GM18520 (cell line): ENCODE measurements around the gene ABHD2.

Experiments
- ATAC-seq: cut with Tn5 transposase; IDR thresholded peaks from one replicate; pipeline ENCODE4 v1.9.1; 2021; ENCODE audit not compliant: unreplicated experiment

ABHD2 gene

DNA sequence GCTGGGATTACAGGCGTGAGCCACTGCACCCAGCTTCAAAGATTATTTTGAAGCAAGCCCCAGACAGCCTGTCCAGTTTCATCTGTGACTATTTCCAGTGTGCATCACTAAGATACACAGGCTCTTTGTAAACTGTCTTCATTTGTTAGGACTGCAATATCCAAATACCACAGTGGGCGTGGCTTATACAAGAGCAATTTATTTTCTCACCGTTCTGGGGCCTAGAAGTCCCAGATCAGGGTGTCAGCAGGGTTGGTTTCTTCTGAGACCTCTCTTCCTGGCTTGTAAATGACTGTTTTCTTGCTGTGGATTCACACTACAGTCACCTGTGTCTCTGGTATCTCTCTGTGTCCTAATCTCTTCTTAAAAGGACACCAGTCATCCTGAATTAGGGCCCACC is 73.4 kb downstream of the ABHD2 start:
- ATAC-seq = no peak

DNA sequence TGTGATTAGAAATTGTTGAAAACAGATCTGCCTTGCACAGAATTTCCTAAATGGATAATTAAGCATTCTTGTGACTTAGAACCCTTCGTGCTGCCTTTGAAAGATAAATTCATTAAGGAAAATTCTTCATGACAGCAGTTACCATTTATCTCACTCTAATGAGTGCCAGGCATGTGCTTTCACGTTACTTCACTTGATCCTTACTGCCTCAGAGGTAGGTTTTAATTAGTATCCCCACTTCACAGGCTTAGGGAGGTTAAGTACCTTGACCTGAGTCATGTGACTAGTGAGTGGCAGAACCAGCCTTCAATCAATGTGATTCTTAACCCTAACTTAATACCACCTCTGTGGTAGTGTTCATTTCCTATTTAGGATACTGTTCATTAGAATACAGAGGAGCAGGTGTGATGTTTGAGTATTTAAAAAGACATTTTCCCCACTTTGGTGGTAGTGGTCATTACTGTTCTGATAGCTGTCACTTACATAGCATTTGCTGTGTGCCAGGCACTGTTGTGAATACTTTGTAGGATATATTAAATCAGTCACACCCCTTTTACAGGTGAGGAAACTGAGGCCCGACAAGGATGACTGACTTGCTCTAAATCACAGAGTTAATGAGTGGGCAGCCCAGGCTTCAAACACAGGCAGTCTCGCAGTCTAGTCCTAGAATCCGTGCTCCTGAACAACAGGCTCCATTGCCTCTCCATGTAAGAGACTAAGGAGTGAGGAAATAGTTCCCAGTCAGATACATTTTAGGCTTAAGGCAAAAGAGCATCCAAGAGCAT is 75.2 kb downstream of the ABHD2 start:
- ATAC-seq = no peak

DNA sequence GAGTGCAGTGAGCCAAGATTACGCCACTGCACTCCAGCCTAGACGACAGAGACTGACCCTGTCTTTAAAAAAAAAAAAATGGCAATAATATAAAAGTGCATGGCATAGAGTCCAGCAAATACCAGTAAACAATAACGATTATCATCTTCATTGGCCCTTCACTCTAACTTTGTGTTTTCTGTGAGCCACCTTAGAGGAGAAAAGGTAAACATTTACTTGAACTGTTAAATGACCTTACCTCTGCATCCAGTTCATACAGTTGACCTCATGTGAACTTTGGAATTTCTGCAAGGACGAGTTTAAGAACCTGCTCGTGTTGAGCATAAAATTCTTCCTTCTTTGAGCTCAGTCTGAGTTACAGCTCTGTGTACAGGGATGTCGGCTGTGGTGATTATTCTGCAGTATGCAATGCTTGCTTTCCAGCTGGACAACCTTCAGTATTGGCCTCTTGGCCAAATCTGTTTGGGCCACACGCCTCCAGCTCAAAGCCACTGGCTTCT is 76.5 kb downstream of the ABHD2 start:
- ATAC-seq = no peak

DNA sequence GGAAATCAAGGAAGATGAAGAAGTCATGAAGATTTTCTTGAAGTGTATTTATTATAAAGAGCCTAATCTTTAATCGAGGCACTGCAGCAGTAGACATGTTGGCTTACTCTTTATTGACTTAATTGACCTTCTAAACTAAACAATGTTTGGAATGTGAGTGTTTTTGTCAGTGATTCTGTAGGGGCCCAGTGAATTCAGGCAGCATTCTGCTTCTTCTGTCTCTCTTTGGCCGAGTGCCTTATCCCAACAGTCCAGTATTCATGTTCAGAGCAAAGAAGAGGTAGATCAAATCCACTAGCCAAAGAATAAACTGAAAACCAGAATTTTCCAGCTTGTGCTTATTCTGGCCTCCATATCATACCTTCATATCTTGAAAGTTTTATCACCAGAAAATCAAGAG is 77.4 kb downstream of the ABHD2 start:
- no peak for ATAC-seq

DNA sequence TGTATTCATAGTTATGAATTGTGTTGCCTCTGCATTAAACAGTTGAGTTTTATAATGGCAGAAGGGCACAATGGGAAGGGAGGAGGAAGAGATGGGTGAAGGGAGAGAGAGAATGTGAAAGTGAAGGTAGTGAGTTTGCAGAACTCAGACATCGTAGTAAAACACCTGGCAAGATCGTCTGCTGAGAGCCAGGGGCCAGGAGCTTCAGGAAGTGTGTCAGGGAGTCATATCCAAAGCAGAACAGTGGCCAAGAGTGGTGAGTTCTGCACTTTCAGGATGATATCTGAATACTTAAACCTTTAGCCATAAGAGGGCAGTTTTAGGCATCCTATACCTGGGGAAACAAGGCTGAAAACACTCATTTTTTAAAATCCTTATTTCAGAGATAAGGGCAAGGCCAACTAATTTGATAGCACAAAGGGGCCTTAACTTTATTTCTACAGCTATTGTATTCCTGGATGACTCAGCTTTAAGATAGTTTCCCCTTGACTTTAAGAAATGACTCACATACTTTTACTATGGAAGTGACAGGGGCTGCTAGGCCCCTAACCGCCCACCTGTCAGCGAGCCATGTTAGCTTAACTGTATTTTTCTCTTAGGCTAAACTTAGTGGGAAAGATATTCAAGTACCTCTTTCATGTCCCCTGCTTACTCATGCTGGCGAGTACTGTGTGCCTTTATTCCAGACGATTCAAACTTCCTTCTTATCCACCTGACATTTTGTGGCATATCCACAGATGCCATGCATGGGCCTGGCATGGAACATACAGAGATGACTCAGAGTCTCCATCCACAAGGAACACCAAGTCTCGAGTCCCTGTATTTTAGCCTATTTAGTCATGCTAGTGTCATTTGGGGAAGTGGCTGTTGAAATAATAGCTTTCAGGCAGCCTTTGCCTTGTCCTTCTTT is 79.3 kb downstream of the ABHD2 start:
- ATAC-seq = peak; percentile 42

DNA sequence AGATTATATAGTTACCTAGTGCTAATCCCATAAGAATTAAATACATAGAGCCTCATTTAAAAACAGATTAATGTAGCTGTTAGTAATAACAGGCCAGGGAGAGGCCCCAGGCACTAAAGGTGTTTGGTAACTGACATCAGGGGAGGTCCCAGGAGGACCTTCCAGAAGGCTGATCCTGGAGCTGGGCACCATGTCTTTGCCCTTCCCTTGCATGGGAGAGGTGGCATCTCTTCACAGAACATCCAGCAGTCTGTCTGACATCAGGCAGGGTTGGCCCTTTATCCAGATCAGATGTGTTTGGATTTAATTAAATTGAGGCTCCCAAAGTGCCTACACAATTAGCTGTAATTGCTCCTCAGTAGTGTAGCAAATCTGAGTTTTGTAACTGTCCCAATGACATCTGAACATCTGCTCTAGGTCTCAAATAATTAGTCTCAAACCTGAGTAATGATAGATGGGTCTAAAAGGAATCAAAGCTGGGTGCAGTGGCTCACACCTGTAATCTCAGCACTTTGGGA is 80.1 kb downstream of the ABHD2 start:
- no peak for ATAC-seq

DNA sequence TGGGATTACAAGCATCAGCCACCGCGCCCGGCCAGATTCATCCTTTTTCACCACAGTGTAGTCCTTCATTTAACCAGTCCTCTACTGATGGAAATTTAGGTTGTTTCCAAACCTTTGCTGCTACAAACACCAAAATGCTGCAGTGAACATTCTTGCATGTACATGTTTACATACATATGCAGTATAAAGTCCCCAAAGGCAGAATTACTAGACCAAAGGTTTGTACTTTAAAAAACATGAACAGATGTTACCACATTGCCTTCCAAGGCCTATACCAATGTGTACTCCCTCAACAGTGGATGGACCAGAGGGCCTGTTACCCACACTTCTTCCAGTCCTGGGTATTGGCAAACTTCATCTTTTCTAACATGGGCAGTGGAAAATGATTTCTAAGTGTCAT is 82.1 kb downstream of the ABHD2 start:
- ATAC-seq = no peak

DNA sequence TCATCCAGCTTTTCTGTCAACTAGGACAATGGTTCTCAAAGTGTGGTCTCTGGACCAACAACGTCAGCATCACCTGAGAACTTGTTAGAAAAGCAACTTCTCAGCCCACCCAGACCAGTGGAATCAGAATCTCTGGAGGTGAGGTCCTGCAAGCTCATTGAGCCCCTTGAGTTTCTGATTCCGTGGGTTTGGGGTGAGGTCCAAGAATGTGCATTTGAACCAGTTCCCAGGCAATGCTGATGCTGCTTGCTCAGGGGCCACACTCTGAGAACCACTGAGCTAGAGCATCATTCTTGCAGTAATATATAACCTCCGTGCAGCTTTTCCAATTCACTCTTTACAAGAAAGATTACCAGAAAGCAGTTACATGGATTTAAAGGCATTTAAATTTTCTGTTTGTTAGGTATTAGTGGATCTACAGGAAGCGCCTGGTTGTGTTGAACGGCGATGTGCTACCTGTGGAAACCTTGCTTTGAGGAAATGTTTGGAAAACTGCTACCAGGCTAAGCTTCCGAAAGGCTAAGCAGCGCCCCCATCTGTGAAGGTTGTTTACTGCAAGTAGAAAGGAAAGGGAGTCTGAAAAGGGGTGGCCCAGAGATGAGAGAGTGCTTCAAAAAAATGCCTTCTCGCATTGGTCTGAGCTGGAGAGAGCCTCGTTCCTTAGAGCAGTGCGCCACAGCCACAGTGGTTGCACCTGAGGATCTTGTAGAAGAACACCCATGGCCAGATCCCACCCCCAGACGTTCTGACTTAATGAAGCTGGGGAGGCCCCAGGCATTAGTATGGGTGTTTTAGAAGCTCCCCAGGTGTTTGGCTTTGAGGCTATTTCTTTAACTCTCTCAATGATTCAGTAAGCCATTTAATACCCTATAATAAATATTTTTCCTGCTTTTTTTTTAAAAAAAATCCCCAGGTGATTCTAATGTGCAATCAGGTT is 83.1 kb downstream of the ABHD2 start:
- no peak for ATAC-seq

DNA sequence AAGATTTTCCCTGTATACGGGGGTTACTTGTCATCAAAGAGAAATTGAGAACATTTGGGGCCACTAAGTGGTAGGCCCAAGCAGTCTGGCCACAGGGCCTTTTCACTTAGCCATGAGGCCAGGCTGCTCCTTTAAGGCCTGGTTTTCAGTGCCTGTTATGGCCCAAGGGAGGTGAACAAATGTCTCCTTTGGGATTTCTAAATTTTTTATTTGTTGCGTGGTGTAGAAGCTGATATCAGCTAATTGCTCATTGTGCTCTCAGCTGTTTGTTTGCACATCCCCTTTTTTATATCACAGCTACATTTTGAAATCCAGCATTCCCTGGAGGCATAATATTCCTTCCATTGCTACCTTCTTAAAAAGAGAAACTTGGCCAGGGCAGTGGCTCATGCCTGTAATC is 84.7 kb downstream of the ABHD2 start:
- no peak for ATAC-seq

DNA sequence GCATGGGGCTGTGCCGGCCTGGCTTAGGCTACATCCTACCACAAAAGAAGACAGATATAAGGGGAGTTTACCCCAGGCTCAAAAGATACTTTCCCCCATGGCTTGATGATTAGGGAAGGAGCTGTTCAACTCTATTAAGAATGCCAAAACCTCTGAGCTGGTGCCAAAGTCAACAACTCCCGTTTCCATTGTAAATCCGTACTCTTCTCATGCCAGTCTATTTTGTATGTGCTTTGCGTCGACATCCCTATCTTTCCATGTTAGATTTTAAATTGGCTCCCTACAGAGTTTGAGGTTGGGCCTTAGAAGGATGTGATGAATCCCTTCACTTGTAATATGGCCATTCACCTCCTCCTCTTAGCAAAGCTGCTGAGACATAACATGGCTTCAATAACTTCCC is 86.2 kb downstream of the ABHD2 start:
- ATAC-seq = no peak

DNA sequence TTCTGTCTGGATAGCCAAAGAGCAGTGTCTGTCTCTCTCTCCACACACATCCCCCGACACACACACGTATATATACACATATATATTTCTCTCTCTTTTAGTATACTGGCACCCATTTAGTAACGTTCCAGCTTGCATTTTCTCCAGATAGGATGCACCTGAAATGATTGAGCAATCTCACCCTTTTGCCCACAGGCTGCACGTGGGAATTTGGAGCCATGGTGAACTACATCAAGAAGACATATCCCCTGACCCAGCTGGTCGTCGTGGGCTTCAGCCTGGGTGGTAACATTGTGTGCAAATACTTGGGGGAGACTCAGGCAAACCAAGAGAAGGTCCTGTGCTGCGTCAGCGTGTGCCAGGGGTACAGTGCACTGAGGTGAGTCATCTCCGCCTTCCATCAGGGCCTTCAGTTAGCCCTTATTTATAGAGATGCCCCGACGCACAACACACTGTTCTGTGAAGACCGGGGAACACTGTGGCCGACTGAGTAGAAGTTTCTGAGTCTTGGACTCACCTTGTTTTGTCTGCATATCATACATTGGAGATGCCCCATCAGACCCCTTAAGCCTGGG is 87.4 kb downstream of the ABHD2 start:
- ATAC-seq = no peak

DNA sequence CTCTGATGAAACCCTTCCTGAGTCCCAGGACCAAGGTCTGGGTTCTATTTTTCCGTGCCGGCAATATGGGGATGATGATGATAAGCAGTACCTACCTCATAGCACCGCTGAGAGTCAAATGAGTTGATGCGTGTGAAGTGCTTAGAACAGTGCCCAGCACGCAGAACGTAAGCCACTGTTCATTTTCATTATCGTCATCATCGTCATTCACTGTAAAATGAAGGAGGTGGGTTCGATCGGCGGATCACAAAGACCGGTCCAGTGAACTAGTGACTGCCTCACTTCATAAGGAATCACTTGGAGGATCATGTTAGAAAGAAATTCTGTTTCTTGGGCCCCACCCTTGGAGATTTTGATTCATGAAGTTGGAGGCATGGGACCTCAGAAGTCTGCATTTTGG is 88.9 kb downstream of the ABHD2 start:
- no peak for ATAC-seq

DNA sequence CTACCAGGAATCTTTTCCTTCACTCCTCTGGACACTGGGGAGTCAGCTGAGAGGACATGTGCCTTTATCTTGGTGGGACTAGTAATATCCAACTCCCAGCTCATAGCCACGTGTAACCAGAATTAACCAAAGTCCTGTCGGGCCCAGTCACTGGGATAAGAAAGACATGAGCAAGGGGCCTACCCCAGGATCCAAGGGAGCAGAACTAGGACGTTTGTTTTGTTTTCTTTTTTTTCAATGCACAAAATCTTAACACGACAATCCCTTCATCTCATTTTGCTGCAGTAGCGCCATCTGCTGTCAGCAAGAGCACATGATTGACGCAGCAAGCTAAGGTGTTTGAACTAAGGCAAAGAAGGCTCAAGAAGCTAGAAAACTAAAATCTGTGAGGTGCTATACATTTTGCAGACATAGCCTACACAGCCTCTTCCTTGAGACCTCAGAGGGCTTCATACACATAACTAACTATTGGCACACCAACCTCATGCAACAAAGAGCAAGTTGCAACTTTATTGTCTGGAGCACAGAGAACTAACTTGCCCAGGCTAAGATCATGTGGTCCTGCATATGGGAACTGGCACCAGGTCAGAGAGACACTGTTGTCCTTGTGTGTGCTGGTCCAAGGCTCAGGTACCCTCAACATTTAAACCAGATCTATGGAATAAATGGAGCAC is 89.5 kb downstream of the ABHD2 start:
- ATAC-seq = no peak

DNA sequence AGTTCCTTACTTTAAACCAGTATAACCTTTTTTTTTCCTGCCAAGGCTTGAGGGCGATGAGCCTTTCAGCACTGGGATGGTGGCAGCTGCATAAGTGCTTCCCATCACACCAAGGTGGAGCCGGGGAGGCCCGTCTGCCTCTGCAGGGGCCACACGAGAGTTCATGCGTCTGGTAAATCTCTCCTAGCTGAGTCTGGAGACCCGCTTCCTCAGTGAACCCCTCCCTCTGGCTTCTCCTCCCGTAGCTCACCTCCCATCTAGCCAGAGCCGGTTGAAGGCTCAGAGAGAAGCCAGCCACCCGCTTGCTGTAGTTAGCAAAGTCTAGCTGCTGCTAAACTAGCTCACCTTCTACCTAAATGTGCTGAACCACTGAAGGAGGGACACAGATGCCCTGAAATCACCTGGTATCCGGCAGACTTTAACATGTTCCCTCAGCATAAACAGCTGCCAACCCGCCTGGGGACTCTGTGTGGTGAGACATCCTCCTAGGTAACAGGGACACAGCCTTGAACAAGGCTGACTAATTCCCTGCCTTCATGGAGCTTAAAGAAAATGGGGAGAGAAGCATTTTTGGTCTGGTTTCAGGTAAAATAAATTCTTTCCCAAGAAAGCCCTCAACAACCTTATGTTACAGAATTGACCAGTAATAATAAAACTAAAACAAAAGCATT is 90.2 kb downstream of the ABHD2 start:
- ATAC-seq = no peak

DNA sequence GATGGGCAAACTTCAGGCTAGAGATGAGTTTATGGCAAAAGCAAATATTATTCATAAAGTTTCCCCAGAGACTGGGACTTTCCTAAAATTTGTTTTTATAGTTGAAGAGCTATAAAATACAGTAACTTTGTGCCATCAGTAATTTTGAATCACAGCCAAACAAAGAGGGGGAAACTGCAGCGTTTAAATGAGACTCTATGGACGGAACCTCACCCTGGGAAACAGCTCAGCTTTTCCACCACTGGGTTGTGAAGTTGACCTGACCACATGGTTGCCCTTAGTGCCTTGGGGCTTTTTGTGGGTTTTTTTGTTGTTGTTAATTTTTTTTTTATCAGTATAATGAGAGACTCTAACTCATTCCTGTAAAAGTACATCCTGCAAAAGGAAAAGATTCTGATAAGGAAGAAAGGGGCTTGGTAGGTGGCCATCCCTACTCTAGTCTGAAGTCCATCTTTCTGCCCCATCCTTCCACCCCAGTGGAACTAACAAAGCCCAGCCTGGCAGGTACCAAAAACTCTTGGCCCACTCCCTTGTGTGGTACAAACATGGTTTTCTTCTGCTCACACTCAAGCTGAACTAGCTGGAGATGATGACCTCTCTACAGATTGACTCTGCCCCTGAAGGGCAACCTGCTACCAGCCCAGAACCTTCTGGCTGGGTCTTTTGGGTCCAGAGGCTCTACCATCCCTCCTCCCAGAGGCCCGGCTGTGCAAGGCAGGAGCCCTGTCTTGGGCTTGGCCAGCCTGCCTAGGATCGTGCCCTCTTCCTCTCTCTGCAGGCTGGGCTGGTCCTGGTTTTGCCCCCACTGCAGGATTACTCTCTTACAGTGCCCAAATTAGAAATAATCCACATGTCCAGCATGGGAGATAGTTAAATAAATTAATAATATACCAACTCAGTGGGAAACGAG is 92.0 kb downstream of the ABHD2 start:
- no peak for ATAC-seq

DNA sequence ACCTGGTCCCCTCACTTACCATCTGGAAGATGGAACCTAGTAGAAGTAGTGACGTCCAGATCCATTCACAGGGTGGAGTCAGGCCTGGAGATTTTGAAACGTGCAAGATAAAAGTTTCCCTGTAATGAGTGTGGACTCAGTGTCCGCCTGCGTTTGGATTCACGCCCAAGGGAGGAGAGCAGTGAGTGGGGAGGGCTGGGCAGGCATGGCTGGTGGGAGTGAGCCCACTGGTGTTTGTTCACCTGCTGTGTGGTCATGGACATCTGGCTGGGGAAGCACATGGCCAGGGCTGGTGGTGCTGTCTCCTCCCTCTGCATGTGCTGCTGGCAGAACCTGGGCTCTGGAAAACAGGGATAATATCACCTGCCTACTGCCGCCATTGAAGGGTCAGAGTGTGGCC is 96.1 kb downstream of the ABHD2 start:
- ATAC-seq = no peak

DNA sequence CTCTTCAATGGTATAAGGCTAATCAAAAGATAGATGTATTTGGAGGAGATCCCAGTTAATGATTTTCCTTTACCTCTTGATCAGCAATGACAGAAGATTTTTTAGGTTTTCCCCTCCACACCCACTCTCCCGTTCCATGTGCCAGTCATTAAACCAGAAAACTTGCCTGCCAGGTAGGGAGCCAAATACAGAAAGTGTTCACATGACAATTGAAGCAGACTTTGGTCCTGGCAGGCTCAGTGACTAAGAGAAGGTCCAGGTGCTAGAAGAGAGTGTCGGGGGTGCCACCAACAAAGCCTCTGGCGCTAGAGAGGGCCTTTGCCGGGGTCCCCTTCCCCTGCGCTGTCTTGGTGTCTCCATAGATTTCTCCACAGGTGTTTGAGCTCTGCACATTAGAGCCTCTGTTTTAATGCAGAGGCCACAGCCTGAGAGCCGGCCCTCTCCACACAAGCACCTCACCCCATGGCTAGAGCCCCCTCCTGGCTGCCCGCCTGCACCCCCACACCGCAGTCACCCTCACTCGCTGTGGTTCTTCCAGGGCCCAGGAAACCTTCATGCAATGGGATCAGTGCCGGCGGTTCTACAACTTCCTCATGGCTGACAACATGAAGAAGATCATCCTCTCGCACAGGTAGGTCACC is 96.8 kb downstream of the ABHD2 start:
- no peak for ATAC-seq

DNA sequence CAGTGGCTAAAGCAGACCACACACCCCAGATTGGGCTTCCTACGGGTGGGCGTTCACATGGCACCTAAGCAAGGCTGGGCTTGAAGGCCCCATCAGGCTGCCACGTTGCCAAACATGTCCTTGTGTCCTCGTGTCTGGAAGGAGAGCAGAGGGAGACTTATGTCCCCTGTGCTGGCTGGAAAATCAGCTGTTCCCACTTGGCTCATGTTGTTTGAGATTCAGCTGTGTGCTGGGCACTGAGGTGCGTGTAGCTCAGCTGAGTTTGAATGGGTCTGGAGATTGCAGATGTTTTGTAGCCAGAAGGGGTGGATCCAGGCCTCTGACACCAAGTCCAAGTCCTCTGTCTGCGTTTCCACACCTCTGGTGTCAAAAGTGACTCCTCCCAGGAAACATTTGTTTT is 98.5 kb downstream of the ABHD2 start:
- no peak for ATAC-seq
